ENCODE data around the gene RASAL2. TPM values are rescaled to one million over a fixed set of nuclear protein-coding genes. Genes with fewer than 3 reads are reported as not detected.
"Not testable (repeated sequence)": the region's sequence is repeated elsewhere in the genome, so short reads cannot be mapped to it uniquely, and the experiment has no call there.

RASAL2 gene
- total RNA-seq, 1 donor from 2014 or later: 30.2 TPM

DNA sequence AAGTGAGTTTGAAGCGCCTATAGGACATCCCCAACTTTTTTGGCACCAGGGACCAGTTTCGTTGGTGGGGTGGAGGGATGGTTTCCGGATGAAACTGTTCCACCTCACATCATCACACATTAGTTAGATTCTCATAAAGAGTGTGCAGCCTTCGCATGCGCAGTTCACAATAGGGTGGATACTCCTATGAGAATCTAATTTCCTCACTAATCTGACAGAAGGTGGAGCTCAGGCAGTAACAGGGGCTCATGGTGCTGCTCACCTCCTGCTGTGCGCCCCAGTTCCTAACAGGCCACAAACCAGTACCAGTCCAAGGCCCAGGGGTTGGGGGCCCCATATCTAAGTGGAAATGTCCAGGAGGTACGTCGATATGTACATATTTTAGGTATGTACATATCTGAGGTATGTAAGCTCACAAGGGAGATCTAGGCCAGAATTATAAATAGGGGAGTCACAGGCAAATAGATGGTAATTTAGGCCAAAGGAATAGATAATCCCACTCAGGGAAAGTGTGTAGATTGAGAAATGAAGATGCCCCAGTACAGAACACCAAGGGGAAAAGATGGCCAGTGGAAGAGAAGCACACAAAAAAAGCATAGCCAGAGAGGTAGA is 27.5 kb upstream of the RASAL2 start:
- no peak for ATAC-seq
- DNase-seq (ENCODE audit: missing footprints): no peak
- intact Hi-C loops (cut with DNase I): no loop called here

GRCh38 chr1:178066908-178067614 is 26.8 kb upstream of the RASAL2 start:
- peak; percentile 42 for ATAC-seq
- no peak for DNase-seq (ENCODE audit: missing footprints)
- intact Hi-C loops (cut with DNase I): no loop called here

DNA sequence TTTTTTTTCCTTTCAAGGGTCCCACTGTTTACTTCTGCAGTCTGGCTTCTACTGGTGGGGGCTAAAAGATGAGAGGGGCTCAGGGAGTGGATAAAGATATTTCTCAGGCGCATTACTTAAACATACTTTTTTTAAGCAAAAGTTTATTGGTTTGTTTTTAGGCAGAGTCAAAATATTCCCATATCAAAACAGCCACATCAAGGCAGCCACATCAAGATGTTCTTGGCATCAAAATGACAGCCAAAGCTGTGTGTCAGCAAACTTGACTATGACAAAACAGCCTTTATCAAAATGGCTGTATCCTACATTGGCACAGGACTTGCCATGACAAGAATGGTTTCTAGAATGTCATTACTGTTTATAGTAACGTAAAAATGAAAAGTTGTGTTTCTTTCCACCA is 22.1 kb upstream of the RASAL2 start:
- intact Hi-C loops (cut with DNase I): no loop called here
- no peak for DNase-seq (ENCODE audit: missing footprints)
- no peak for ATAC-seq

GRCh38 chr1:178072326-178072725 is 21.6 kb upstream of the RASAL2 start:
- no peak for ATAC-seq
- intact Hi-C loops (cut with DNase I): no loop called here
- DNase-seq (ENCODE audit: missing footprints): no peak

DNA sequence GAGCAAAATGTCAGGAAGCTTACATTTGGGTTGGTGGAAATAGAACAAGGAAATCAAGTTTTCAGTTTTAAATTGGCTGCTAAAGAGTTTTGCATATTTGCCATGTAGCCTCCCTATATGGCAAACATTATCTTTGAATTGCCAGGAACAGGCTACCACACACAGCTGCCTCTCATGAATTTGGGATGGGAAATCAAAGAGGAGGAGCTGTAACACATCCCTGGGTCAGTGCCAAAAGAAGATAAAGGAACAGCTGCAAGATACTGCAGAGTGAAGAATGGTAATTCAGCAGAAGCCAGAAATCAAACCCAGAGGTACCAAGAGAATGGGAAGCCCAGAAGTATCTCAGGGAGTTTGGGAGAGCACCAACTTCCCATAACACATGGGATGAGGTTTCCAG is 18.6 kb upstream of the RASAL2 start:
- intact Hi-C loops (cut with DNase I): no loop called here
- no peak for ATAC-seq
- DNase-seq (ENCODE audit: missing footprints): no peak

GRCh38 chr1:178076607-178077006 is 17.3 kb upstream of the RASAL2 start:
- no peak for ATAC-seq

GRCh38 chr1:178077917-178078316 is 16.0 kb upstream of the RASAL2 start:
- intact Hi-C loops (cut with DNase I): no loop called here
- no peak for DNase-seq (ENCODE audit: missing footprints)
- ATAC-seq: no peak

More at GRCh38 chr1:178076607-178077006, 17.3 kb upstream of the RASAL2 start:
- intact Hi-C loops (cut with DNase I): no loop called here
- DNase-seq (ENCODE audit: missing footprints): no peak

DNA sequence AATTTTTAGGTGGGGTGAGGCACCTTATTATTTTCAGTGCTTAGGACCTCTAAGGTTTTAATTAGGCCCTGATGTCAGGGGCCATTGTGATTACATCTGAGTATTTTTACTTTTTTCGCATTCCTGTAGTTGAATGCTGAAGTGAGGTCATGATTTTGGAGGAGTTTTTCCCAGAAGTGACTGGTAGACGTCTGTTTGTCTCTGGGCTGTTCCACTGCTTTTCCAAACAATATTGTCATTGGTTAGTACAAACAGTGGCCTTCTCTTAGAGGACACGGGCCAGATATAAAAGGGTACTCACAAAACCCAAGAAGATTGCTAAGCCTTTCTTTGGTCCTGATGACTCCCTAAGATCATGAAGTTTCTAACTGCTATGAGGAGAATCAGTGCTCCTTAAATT is 7.6 kb upstream of the RASAL2 start:
- ATAC-seq (no peak), DNase-seq (ENCODE audit: missing footprints) (no peak)
- intact Hi-C loops (cut with DNase I): no loop called here

DNA sequence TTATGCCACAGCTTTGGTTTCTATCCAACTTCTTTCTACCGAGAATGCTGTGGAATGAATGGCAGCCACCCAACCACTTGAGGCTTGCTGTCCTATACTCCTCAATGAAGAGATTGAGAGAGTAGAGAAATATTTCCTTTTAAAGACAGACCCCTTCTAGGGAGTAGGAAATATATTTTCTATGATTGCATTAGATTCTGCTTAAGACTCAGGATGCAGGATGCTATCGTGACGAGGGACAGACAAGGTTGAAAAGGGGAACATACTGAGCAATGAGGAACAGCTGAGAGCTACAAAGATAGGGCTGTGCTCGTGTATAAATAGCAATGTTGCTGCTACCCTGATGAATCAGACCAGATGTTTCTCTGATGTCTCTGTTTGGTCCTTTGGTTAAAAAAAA is 7.1 kb upstream of the RASAL2 start:
- intact Hi-C loops (cut with DNase I): no loop called here
- ATAC-seq: peak; percentile 84
- DNase-seq (ENCODE audit: missing footprints): no peak

GRCh38 chr1:178088651-178089050 is 5.3 kb upstream of the RASAL2 start:
- intact Hi-C loops (cut with DNase I): no loop called here
- DNase-seq (ENCODE audit: missing footprints): no peak
- no peak for ATAC-seq

DNA sequence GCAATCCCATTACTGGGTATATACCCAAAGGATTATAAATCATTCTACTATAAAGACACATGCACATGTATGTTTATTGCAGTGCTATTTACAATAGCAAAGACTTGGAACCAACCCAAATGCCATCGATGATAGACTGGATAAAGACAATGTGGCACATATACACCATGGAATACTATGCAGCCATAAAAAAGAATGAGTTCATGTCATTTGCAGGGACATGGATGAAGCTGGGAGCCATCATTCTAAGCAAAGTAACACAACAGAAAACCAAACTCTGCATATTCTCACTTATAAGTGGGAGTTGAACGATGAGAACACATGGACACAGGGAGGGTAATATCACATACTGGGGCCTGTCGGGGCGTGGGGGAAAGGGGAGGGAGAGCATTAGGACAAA is 2.5 kb upstream of the RASAL2 start:
- not testable (repeated sequence) for DNase-seq (ENCODE audit: missing footprints); ATAC-seq
- intact Hi-C loops (cut with DNase I): loop anchor here (5.0 kb wide), 1 partner anchor 191 kb away; no protein-coding TSS in a partner anchor

DNA sequence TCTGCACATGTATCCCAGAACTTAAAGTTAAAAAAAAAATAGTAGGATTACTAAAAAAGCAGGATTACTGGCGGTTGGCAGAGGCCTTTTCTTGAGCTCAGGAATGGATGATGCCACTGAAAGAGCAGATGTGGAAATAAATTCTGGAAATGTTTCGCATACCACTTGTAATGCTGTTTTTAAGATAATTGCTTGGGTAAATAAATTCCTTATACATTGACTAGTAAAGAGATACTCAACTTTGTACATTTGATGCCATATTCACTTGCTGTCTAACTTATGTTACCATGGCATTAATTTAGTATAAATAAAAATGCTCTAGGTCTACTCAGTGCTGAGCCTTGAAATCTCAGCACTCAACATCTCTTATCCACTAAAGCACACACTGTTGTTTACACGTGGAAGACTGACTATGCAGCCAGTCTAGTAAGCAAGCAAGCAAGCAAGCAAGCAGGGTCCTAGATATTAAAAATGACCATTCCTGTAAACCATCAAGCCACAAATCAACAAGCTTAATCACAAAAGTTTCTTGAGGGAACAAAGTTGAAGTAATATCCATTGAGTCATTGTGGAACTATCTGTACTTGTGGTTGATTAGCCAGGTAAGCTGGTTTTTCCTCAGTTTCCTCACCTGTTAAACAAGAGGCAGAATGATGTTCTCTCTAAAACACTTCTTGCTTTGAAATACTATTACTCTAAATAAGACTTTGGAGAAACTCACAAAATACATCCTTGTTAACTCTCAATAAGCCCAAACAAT is 1.7 kb upstream of the RASAL2 start:
- no peak for DNase-seq (ENCODE audit: missing footprints)
- ATAC-seq: no peak
- intact Hi-C loops (cut with DNase I): loop anchor here (5.0 kb wide), 1 partner anchor 190 kb away; no protein-coding TSS in a partner anchor

DNA sequence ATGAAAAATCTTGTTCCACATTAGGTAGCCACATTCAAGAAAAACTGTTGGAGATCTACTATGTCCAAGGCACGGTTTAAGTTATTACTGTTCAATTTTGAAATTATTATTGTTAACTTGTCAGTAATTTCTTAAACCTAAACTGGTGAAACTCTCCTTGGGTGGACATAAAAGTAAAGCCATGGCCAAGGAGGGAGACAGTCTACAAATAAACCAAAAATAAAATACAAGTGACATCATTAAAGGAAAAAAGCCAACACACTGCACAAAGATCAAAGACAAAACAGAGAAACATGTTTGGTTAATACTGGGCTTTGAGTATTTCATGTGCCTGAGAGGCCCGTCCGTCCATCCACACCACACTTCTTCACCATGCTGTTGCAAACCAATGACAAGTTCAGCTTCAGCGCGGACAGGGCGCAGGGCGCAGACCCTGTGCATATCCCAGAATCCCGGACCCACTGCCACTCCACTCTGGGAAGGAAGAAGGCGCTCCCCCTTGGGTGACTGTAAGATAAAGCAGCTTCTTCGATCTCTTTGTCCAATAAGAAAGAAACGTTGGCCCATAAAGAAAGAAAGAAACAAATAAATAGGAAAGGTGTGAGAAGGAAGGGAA is 918 bp upstream of the RASAL2 start:
- intact Hi-C loops (cut with DNase I): loop anchor here (5.0 kb wide), 1 partner anchor 189 kb away; no protein-coding TSS in a partner anchor
- DNase-seq (ENCODE audit: missing footprints) (peak; percentile 71), ATAC-seq (peak; percentile 21)

- ATAC-seq (peak; percentile 92), DNase-seq (ENCODE audit: missing footprints) (peak; percentile 94)
- intact Hi-C loops (cut with DNase I): loop anchor here (5.0 kb wide), 1 partner anchor 189 kb away; no protein-coding TSS in a partner anchor
Observed at GRCh38 chr1:178093494-178093950, 382 bp upstream of the RASAL2 start.

DNA sequence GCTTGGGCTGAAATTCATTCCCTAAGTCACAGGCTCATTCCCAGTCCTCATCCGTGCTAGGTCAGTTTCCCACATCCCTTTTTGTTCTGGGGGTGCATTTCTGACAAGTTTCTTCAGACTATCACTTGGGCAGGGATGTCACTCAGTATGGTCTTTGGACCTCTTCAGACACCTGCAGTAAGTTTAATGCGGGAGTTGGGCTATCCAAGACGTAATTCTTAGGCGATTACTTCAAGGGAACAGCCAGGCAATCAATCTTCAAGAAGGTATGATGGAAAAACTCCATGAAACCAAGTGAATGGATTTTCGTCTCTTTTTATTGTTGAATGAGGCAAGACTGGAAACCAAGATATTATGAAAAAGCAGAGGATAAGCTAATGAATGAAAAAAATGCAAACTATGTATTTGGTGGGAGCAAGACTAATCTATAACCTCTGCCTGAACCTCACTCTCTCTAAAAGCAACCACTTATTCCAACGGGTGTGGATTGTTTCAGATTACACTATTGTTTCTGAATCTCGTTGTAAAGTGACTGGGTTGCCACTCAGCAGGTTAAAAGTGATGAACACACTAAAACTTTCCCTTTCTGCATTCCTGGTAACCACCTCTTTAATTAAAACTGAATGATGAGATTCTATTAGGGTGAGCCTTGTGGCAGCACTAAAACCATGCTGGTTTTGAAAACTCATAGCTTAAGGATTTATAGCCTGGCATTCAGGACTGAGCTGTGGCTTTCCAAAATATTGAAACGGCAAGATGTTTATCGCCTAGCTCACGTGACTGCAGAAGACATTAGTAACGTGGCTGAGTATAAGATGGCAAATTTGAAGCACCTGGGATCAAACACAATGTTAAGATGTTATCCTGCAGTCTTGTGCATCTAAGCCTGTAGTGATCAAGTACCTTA is 1.1 kb downstream of the RASAL2 start:
- ATAC-seq (no peak), DNase-seq (ENCODE audit: missing footprints) (no peak)
- intact Hi-C loops (cut with DNase I): loop anchor here (1.0 to 5.0 kb wide), 5 partner anchors 37 to 187 kb away; no protein-coding TSS in a partner anchor

DNA sequence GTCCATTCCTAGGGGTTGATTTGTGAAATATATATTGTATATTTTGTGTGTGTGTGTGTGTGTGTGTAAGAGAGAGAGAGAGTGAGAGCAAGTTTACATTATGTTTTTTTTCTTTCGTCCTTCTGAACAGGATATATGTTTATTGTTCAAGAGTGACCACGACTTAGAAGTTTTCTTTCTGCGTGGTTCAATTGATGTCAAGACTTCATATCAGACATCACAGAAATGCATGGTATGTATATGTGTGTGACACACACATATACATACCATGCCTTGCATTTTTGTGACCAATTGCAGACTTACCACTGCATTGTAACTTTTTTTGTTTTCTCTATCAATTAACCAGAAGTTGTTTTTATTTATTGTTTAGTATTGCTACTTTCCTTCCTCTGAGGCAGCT is 2.5 kb downstream of the RASAL2 start:
- ATAC-seq (no peak), DNase-seq (ENCODE audit: missing footprints) (no peak)
- intact Hi-C loops (cut with DNase I): loop anchor here (5.0 kb wide), 1 partner anchor 36 kb away; no protein-coding TSS in a partner anchor

DNA sequence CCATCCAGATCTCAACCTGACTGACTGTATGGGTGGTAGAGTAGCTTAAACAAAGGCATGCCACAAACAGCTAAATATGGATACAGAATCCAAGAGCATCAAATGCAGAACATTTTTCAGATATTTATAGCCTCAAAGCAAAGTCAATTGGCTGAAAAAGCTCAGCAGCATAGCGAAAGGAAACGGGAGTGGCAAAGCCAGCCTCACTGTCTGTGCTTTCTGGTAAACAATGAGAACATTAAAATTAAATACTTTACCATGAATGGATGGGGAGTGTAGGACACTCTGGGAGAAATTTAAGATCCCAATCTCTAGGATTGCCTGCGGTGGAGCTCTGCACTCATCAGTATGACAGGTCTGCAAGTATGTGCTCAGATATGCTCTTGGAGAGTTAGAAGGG is 4.4 kb downstream of the RASAL2 start:
- intact Hi-C loops (cut with DNase I): loop anchor here (5.0 kb wide), 1 partner anchor 34 kb away; no protein-coding TSS in a partner anchor
- no peak for DNase-seq (ENCODE audit: missing footprints)
- no peak for ATAC-seq

DNA sequence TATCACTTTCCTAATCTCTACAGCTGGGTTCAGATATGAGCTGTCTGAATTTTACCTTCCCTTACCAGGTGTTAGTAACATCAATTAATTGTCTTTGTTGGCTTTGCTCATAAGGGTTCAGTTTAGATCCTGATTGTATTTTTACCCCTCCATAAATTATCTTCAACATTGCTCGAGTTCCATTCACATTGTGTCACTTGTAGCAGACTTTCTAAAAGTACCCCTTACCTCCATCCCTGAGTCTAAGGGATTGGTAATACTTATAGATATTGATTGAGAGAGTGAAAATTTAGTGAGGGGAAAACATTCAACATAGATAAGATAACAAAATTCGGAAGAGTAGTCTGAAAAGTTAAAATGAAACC is 7.3 kb downstream of the RASAL2 start:
- no peak for ATAC-seq
- no peak for DNase-seq (ENCODE audit: missing footprints)
- intact Hi-C loops (cut with DNase I): loop anchor here (5.0 kb wide), 1 partner anchor 71 kb away; no protein-coding TSS in a partner anchor
